HG03565 (cell line): ENCODE data around the gene ARL8B.
"Not testable (repeated sequence)": the region's sequence is repeated elsewhere in the genome, so short reads cannot be mapped to it uniquely, and the experiment has no call there.

ENCODE experiments used
- ATAC-seq: cut with Tn5 transposase; IDR thresholded peaks from one replicate; pipeline ENCODE4 v1.9.1; 2021; ENCODE audit warnings: mild to moderate bottlenecking, moderate library complexity; ENCODE audit not compliant: unreplicated experiment

ARL8B gene

DNA sequence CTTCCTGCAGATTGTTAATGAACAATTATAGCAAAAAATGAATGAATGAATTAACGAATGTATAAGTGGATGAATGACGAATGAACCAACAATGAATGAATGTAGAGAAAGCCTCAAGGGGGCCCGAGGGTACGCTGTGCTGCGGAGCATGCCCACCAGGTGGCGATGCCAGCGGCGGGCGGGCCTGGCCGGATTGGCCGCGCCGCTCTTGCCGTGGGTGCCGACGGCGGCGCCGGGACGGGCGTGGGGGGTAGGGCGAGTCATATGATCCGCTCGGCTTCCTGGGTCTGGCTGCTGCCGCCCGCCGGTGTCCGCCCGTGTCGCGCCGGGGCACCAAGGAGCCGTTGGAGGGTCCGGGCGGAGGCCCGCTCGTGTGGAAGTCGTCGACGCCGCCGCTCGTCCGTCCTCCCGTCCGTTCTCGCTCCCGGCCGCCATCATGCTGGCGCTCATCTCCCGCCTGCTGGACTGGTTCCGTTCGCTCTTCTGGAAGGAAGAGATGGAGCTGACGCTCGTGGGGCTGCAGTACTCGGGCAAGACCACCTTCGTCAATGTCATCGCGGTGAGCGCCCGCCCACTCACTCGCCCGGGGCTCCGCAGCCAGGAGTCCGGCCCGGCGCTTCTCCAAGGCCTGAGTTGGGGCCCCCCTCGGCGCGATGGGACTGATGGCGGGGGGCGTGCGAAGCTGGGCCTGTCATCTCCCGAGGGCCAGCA lies at the start of gene ARL8B:
TSS of gene ARL8B (plus strand) at position 263 of the 711 bp plus-strand sequence. CDS start at position 437, 174 bp downstream.
- ATAC-seq, result peak; percentile 90

DNA sequence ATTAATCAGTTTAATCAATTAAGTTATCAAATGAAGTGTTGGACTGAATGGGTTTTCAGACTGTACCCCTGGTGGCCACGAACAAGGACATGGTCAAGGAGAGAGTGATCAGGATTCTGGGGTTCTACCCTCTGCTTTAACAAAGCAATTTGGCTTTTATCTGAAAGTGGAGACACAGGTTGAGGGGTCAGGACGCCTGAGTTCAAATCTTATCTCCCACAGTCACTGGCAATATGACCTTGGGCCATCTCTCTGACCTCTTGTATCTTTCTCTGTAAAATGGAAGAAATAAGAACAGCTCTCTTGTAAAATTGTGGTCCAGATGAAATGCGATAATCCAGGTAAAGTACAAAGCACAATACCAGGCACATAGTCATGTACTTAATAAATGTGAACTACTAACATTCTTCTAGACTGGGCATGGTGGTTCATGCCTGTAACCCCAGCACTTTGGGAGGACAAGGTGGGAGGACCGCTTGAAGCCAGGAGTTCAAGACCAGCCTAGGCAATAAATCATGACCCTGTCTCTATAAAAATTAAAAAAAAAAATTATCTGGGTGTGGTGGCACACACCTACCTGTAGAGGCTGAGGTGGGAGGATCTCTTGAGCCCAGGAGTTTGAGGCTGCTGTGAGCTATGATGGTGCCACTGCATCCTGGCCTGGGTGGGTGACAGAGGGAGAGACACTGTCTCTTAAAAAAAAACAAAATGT lies 48.6 kb upstream of the ARL8B start:
- no peak for ATAC-seq

DNA sequence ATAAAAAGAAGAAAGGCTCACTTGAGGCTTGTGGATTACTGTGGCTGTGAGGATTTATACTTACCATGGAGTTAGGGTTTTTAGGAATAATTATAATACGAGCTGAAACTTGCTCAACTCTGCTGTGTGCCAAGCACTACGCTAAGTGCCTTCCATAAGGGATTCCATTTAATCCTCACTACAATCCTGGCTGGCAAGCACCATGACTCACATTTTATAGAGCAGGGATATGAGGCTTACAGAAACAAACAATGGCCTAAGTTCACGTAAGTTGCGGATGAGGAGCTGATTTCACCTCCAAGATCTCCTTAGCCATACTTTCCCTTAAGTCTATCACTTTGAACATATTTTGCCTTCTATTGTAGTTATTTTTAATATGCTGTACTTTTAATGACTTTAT lies 43.9 kb upstream of the ARL8B start:
- ATAC-seq, result no peak

DNA sequence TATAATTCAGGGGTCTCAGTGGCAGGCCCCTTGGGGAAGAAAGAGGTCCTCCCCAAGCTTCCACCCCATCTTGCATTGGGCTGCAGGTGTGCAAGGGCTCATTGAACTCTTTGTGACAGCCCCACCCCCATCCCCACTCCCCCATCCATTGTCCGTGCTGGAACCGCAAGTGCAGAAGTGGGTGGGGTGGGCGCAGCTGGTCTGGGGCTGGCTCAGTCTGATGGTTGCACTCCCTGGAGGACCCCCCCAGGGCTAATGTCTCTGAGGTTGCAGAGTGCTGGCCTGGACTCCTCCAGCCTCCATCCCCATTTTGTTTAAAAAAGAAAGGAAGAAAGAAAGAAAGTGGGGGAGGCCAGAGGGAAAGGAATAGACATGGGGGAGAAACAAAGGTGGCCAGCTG lies 42.3 kb upstream of the ARL8B start:
- ATAC-seq, result no peak

DNA sequence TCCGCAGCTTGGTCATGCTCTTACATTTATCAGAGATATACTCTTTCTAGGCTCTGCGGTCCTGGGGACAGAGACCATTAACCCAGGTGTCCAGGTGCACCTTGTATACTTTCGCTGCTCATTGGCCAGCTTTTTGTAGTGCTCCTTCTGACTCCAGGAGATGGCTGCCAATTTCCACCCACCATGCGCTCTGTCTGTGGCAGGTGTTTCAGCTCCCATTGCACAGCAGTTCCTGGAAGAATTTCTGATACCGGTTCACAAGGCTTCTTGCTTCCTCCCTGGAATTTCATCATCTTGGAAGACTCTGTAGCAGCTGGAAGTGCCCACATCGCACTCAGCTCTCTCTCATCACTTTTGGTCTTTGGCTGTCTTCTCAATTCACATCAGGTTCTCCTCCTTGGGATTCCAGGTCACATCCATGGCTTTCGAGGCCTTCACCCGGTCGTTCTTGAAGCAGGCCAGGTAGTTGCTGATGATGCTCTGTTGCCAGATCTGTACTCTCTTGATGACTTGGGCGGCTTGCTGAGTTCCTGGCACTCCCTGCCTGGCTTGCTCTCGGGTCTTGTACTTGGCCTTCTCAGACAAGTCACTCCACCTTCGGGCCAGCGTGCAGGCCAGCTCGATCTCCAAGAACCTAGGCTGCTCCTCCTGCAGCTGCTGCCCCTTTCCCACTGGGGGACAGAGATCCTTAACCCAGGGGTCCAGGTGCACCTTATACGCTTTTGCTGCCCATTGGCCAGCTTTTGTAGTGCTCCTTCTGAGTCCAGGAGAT lies 41.1 kb upstream of the ARL8B start:
- ATAC-seq, result no peak

DNA sequence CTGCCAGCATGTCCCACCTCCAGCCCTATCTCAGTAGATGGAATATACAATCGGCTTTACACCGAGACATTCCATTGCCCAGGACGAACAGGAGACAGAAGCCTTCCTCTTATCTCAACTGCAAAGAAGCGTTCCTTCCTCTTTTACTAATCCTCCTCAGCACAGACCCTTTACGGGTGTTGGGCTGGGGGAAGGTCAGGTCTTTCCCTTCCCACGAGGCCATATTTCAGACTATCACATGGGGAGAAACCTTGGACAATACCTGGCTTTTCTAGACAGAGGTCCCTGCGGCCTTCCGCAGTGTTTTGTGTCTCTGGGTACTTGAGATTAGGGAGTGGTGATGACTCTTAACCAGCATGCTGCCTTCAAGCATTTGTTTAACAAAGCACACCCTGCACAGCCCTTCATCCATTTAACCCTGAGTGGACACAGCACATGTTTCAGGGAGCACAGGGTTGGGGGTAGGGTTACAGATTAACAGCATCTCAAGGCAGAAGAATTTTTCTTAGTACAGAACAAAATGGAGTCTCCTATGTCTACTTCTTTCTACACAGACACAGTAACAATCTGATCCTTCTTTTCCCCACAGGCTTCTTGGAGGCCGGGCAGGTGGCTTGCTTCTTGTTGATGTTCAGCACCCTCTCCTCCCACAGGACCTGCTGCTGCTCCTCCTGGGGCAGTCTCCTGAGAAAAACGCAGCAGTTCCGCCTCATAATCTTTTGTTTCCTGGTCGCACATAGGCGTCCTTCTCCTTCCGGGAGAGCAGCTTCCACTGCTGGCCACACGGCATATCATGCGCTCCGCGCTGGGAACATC lies 39.9 kb upstream of the ARL8B start:
- not testable (repeated sequence) for ATAC-seq

DNA sequence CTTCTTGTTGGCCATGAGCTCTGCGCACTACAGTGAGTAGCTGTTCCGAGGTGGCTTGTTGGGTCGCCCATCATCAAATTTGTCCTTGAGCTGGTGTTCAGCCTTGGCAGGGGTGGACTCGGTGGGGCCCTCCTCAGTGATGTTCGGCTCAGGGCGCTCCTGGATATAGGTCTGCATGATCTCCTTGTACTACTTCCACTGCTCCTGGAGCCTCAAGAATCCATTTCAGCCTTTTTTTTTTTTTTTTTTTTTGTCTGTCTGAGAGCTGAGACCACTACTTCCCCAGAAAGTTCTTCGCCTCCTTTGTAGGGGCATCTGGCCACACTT lies 39.3 kb upstream of the ARL8B start:
- no peak for ATAC-seq

DNA sequence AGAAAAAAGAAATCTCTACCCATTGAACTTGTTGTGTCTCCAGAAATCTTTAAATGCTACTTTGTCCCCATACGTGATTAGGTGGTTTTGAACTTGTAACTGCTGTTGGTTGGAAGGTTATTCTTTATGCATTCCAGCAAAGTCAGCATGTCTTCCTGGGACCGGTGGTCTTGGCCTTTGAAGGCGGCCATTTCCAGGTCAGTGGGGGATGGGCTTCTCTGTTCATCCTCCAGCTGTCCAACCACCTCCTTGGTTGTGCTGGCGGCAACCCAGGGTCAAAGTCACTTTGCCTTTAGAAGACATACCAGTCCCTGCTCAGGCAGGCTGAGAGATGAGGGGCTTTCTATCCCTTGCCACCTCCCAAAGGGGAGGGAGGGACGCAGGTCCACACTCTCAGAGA lies 37.9 kb upstream of the ARL8B start:
- no peak for ATAC-seq

DNA sequence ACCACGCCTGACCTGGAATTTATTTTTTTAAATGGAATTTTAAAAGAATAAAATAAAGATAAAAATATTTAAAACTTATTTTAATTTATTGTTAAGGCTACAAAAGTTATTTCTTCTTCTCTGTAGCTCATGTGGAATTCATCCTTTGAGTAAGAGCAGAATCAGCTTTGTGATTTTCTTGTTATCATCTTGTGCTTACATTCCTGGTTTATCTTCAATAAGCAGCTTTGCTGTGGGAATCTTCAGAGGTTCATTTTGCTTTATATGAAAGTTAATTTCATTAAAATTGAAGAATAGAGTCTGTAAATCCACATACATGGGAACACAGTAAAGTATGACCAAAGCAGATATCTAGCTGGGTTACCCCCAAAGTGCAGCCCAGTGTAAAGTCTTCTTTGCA lies 35.4 kb upstream of the ARL8B start:
- no peak for ATAC-seq

DNA sequence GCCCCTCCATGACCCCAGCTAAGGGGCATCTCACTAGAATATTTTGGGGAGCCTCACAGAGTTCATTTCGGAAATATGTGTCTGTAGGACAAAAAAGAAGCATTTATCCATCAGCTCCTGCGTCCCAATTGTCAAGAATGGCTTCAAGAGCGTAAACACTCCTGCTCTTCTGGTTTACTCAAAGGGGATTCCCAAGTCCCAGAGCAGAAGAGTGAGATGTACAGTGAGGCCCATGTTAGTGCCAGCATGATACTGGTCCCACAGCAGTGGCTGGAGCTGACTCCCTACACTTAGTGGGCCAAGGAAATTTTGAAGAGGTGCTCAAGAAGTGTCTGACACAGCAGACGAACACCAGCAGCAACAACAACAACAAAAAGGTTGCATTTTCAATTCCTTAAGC lies 34.9 kb upstream of the ARL8B start:
- no peak for ATAC-seq

DNA sequence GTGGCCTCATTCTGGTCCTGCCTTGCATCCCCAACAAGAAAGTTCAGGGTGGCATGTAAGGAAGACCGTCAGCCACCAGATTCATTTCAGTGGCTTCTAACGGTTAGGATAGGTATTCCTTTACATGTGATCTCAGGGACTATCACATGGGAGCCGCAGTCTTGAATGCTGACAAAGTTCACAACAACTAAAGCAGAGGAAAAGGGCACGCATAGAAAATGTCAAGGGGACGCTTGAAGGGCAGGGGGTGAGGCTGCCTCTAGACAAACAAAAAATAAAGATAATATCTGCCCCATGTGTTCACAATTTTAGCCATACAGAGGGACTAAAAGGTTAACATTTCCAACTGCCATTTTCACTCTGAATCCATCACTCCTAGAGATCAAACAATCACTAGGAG lies 31.9 kb upstream of the ARL8B start:
- no peak for ATAC-seq

DNA sequence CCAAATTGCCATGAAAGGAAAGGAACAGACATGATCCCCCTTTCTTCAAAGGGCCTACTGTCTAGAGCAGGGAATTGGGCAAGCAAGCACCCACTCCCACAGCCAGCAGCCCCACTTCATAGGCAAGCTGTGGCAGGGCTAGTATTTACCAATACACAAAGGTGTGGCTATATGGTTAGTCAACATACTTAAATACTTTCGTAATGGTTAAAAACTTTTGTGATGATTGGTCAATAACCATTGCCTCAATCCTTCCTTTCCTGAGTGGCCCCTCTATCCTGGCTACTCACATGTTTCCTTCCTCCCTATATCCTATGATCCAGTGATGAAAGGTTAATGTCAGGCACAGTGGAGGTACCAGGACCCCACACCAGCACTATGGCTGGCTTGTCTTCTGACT lies 30.1 kb upstream of the ARL8B start:
- ATAC-seq, result no peak

DNA sequence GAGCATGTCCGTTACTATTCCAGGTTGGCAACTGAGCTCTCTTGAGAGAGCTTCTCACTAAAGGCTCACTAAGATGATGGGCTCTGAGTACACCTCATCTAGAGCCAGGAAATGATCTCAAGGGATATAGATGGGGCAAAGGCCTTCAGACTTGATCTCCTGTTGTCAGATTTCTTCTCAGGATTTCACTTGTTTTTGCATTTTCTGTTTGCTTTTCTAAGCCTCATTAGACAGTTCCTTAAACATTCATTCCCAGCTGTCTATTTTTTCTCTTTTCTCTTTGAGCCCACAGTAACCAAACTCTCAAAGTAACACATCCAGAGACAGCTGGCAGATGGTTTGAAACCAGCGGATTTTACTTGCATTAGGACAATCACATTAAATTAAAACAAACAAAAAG lies 28.4 kb upstream of the ARL8B start:
- ATAC-seq, result no peak

DNA sequence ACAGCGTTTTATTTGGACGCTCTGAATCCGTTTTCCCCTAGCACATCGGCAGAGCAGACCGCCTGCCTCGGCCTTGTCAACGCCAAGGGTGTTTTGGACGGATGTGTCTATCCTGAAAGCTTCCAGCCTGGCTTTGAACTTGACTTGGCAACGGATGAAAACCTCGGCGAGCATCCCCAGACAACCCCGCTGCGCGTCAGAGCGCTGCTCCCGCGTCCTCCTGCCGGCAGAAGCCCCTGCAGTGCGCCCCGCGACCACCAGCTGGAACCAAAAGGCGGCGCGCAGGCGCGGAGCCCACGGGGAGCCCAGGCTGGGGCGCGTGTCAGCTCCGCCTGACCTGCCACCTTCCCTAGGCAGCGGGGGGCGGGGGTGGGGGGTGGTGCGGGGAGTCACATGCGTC lies 26.2 kb upstream of the ARL8B start:
- no peak for ATAC-seq

DNA sequence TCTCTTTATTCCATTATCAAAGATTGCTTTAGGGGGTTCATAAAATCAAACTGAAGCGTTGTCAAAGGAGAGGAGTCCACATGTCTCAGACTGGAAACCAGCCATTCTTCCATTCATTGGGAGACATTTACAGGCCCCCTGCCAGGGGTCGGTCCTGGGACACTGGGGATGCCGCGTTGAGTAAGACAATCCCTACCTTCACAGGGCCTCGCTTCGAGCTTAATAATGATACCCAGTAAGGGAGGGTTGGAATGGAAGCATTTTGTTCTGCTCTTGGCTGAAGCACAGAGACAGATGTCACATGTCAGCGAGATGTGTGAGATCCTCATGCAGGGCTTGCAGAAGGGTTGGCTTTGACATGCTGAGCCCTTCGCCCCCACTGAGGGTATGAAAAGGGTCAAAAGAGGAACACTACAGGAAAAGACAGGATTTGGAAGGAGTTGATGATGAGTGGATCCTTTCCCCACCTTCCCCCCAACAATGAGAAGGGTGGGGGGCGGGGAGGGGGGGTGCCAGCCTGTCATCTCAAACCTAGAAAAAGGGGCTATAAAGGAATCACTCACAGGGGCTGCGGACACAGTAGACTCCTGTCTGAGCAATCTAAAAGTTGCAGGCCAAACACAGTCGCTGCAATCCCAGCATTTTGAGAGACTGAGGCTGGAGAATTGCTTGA lies 25.6 kb upstream of the ARL8B start:
- ATAC-seq, result no peak

DNA sequence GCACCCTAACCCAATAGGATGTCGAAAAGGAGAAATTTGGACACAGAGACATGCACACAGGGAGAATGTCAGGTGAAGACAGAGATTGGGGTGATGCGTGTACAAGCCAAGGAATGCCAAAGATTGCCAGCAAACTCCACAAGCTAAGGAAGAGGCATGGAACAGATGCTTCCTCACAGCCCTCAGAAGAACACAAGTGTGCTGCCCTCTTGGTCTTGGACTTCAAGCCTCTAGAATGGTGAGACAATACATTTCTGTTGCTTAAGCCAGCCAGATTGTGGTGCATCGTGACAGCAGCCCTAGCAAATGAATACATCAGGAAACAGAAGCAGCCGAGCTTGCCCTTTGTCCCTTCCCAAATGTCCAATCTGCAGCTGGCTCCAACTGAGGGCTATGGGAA lies 23.7 kb upstream of the ARL8B start:
- ATAC-seq, result no peak

DNA sequence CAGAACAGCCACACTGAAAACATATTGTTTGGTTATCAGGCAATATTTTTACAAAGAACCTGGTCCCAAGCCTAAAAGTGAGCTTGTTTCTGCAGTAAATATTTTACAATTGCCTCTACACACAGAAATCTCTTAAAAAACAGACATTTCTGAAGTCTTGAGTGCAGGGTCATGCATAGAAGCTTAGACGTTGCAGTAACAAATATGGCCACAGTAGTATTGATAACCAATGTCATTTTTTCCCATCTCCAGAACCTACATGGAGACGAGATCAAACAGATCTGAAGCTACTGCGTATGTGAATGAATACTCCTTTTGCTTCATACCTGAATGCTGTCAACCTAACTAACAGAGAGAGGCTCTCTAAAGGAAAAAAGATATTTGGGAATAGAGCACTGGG lies 19.6 kb upstream of the ARL8B start:
- no peak for ATAC-seq

DNA sequence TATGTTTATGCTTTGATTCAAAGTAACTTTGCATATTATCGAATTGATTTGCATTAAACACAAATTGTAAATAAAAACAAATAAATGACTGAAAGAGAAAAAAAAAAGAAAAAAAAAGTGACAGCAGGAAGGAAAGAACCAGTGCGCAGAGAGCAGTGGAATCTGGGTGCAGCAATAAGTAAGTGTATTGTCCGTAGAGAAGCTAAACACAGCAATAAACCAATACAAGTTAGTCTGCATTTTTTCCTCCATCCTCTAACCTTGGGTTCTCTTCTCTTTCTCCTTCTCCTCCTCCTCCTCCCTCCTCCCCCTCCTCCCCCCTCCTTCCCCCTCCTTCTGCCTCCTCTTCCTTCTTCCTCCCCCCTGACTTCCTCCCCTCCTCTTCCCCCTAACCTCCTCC lies 18.3 kb upstream of the ARL8B start:
- no peak for ATAC-seq

DNA sequence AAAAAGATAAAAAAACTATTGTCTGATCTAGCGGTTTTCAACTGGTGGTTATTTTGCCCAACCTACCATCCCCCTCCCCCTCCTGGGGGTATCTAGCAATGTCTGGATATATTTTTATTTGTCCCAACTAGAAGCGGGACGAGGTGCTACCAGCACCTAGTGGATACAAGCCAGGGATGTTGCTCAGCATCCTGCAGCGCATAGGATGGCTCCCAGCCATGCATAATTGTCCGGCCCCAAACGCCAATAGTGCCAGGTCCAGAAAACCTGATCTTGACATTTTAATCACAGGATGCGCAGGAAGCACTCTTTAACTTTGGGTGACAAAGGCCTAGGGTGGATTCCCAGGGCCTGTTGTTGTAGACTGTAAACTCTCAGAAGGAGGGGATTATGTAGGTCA lies 17.0 kb upstream of the ARL8B start:
- no peak for ATAC-seq

DNA sequence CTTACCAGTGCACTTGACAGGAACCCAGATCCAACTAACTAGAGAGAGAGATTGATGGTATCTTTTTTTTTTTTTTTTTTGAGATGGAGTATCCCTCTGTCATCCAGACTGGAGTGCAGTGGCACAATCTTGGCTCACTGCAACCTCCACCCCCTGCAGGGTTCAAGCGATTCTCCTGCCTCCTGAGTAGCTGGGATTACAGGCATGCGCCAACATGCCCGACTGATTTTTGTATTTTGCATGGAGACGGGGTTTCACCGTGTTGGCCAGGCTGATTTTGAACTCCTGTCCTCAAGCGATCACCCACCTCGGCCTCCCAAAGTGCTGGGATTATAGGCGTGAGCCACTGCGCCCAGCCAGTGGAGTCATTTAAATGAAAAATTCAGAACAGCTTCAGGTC lies 15.7 kb upstream of the ARL8B start:
- not testable (repeated sequence) for ATAC-seq

DNA sequence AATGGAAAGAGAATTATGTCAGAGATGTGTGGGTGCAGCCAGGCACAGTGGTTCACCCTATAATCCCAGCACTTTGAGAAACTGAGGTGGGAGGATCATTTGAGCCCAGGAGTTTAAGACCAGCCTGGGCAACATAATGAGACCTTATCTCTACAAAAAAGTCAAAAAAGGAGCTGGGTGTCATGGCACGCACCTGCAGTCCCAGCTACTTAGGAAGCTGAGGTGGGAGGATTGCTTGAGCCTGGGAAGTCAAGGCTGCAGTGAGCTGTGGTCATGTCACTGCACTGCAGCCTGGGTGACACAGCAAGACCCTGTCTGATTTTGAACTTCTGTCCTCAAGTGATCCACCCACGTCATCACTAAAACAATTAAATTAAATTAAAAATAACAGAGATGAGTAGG lies 15.2 kb upstream of the ARL8B start:
- ATAC-seq, result not testable (repeated sequence)
